NCI-H446 treated with DMSO at 0.1 percent for 48 hours (cell line): ENCODE results near the gene SRRD.

Experiments
- DNase-seq: peaks from one replicate; lab custom pipeline; 2025; lab: John Stamatoyannopoulos, UW

SRRD gene

DNA sequence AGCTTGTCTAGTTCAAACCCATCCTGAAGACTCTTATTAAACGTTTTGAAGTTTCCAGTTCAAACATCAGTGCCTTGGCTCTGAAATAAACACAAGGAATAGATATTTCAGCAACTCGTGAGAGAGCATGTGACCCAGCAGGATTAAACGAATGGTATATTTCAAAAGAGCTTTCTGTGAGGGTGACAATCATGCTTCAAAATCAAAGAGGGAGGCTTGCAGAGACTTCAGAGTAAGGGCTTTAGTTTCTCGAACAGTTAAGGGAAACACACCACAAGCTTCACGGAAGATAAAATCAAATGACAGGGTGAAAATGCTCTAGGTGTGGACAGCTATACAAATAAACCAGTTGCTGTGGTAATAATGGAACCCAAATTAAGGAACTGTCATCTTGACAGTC lies 1.5 kb upstream of the SRRD start:
- no peak for DNase-seq

DNA sequence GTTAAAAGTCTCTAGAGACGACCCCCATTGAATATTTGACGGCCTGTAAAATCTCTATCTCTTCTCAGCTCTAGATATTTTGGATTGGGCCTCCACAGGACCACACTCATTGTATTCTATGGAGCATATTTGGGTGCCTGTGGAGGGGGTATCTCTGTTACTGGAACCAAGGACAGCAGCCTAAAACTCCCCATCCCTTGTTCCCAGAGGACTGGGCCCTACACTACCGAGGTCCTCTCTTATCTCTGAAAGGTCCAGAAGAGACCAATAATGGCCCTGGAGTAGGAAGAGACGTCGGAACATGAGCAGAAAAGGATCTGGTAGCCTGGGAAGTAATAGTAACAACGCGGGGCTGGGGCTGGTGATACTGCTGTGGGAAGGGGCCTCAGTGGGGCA lies 636 bp upstream of the SRRD start:
- DNase-seq = no peak

DNA sequence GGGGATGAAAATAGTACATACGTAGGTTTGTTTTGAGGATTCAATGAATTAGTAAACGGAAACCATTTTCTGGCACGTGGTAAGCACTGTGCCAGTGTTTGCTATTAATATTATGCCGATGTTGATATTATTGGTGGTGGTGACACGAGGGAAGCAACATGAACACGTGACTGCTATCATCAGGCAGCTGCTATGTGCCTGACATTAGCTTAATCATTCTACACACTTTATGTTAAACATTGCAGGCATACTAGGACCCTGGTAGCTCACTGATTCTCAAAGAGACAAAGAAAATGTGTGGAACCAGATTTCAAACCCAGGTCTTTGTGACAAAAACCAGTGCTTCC lies 656 bp downstream of the SRRD start:
- DNase-seq = no peak

DNA sequence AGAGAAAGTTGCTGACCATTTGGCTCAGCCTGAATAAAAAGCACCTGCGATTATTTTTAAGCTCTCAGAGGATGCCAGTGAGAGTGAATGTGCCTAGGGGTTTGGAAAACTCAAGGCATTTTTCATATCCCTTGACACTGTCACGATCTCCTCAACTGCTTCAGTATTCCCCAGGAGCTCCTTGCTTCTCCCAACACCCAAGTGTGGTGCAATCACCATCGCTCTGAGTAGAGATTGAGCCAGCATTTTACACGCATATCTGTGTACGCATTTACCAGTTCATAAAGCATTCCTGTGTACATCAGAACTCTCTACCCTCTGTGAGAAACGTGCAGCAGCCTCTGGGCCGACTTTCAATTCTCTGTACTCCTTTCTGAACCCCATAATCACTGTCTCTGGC lies 1.3 kb downstream of the SRRD start:
- no peak for DNase-seq

DNA sequence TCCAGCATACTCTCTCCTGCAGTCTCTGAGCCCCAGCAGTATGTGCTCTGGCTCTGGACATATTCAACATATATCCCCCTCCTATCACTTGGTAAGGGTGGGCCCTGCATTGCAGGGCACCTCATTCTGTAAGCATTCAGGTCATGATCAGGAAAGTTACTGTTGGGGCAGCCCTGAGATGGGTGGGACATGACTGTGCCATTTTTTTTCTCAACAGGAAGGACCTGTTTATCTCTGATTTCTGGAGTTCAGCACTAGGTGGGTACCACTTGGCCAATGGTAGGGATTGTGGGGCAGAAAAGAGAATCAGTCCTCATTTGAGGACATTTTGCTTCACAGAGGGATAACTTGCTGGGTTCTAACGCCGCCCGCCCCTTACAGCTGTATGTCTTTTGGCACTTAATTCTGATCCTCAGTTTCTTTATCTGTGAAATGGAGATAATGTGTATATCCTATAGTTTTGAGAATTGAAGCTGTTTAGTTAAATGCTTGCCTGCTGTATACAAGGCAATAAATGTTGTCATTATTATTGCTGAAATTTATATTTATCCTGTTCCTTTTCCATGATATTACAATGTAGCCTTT lies 2.2 kb downstream of the SRRD start:
- DNase-seq = no peak

DNA sequence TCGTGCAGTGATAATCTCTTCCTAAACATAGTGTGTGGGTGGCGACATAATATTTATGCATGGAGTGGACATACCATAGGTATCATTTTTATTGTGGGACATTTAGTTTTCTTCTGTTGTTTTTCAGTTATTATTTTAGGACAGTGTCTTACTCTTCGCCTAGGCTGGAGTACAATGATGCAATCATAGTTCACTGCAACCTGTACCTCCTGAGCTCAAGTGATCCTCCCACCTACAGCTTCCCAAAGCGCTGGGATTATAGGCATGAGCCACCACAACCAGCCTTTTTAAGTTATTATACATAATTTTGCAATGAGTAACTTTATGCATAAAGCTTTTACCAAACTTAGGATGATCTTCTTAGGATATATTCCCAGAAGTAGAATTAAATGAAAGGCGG lies 2.7 kb downstream of the SRRD start:
- no peak for DNase-seq

DNA sequence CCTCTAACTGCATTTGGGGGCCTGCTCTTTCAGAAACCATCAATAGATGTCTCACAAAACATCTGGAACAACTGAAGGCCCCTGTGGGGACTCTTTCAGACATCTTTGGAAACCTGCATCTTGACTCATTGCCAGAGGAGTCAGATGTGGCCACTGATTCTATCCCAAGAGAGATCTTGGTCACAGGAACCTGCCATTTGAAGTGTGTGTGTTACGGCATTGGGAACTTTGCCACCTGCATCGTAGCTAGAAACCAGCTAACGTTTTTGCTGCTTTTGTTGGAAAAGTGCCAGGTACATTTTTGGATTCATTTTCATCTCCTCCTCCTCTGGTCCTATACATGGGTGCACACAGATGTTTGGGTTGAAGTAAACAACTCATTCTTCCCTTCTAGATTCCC lies 4.3 kb downstream of the SRRD start:
- no peak for DNase-seq

DNA sequence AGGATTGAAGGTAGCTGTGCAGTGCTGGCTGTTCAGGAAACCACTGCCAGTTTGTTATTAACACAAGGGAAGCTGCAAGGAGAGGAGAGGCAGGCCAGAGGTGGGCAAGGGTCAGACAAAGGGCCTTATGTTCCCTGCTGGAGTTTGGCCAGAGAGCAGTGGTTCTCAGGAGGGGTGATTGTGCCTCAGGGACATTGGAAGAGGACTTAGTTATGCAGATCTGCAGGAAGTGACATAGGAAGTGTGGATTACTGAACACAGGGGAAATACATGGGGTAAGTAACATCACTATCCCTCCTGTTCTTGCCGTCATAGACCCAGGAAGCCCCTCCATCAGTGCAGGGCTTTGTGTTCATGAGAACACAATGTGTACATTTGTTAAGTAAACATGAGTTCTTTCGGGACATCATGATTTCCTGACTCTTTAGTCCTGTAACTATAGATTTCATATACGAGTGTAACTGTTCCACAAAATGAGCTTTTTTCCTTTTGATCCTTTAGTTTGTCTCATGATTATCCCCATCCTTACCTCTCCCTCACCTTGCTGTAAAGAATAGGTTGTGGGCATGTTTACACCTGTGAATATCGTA lies 5.9 kb downstream of the SRRD start:
- DNase-seq = no peak

DNA sequence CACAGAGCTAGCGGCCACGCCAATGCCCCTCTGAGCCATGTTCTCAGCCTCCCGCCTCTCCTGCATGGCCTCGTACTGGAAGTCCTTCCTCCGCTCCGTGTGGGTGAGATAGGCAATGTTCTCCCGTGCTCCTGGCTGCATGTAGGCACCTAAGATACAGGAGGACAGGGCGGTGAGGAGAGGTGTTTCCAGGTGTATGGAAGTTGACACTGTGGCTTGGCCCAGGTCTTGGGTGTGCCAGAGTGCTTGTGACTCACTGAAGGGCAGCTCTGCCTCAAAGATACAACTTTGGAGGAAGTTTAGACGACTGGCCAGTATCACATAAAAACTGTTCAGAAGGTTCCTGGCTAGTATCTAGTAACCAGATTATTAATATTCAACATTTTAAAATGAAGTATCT lies 8.5 kb downstream of the SRRD start:
- DNase-seq = no peak

DNA sequence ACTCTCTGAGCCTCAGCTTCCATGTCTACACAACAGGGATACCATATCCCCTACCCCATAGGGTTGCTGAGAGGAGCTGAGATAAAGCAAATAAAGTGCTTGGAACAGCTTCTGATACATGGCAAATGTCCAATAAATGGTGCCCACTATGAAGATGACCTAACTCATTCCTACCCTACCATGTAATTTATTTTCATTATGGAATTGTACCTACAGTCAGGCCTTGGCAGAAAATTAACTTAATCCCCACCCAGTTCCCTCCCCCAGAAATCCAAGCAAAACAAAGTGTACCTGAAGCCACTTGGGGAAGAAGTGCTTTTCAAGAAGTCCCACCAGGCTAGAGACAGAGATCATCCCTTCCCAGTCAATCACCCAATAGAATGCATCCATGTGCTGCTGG lies 10.8 kb downstream of the SRRD start:
- no peak for DNase-seq

DNA sequence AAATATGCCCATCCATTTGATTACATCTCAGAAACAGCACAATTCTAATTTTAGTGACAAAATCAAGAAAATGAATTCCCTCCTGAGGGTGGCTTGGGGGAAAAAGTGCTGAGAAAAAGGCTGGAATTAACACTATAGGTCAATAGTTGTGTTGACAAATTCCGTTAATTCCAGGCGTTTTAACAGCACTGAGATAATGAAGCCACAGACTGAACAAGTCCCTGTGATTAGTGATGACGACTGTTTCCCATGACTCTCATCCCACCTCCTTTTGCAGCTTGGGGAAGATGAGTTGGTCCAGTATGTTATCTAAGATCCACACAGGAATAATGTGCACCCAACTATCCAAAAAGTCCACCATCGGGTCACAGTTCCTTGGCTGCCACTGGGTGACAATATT lies 12.8 kb downstream of the SRRD start:
- no peak for DNase-seq

DNA sequence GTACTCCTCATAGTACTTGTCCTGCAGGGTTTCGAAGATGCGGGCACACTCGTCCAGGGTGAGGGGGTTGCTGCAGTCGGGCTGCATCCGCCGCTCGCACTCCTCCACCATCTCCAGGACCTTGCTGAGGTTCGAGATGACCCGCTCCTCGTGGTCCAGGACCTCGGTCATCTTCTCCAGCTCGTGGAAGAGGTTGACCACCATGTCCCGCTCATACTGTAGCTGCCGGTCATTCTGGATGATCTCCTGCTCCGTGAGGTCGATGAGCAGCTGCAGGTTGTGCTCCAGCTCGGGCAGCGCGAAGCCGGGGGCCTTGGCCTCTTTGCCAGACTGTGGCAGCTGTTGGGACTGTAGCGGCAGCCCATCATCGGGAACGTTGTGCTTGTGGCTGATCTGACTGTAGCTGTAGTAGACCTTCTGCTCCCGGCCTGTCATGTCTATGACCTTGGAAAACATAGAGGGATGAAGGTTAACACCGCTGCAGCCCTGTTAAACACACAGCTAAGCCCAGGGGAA lies 15.6 kb downstream of the SRRD start:
- DNase-seq = no peak

DNA sequence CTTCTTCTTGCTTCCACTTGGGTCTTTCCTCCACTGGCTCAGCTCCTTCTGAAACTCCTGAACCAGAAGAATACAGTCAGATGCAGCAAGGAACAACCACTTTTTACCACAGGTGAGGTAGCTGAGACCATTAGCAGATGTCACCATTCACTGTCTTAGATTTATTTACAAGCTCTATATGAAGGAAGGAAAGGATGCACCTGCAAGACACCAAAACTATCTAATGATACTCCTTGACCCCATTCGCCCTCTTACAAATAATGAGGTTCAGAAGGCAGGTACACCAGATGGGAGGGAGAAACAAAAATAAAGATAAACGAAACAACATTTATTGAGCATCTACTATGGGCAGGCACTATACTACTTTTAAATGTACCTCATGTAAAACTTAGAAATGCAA lies 18.3 kb downstream of the SRRD start:
- no peak for DNase-seq

DNA sequence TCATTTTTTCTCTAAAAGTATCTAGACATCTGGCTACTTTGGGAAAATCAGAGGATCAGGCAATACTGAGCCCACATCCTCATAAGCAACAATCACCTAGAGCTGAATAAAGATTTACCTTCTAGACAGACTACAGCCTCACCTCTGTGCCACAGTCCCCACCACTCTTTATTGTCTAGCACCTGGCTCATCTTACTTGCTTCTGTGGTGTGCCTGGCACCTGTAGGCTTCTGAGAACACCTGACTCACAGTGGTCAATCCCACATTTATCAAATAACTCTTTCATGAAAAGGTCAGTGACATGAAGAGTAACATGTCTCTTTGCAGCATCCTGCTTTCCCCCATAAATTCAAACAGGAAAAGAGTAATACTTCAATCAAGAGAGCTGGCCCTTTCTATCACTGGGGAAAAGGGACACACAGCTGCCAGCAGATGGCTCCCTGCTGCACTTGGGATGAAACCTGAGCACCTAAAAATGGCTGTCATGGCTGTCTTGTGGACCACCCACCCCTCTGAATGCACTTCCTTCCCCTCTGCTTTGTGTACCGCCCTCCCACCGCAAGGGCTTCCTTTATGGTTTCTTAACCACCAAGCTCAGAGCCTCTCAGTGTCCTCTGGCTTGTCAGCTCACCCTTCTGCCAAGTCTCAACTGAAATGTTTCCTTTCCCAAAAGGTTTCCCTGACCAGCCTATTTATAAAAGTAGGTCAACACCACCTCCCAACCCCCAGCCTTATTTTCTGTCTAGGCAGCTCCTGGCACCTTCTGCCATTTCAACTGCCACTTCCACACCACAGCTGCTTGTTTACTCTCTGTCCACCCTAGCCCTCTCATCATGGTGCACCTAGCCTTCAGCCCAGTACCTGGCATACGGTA lies 19.2 kb downstream of the SRRD start:
- no peak for DNase-seq

DNA sequence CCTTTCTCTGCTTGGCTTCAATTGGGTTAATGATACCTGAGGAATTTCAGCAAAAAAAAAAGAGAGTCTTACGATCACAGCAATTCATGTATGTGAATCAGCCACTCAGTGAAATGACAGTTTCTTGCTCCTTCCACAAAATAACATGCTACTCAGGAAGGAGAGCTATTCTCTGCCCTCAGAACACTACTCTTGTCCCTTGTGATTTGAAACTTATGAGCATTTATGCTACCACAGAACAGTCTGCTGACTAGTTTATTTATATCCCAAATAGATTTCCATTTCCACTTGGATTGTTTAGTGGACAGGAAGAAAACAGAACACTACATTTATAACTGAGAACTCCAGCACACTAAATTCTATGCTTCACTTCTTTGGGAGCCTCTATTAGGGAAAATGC lies 20.1 kb downstream of the SRRD start:
- DNase-seq = no peak

DNA sequence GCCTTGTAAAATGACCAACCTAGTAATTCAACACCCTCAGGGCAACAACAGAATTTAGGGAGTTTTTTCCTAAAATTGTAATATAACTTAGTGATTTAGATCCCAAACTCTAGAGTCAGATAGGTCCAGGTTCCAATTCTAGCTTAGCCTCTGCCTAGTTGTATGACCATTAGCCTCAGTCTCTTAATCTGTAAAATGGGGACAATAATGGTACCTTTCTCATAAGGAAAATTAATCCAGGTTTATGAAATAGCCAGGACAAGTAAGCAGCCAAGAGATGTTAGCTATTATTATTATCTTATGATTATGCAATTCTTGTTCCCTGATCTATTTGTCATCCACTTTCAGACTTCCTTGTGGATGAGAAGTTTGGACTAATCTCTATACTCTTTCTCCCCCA lies 24.5 kb downstream of the SRRD start:
- no peak for DNase-seq

DNA sequence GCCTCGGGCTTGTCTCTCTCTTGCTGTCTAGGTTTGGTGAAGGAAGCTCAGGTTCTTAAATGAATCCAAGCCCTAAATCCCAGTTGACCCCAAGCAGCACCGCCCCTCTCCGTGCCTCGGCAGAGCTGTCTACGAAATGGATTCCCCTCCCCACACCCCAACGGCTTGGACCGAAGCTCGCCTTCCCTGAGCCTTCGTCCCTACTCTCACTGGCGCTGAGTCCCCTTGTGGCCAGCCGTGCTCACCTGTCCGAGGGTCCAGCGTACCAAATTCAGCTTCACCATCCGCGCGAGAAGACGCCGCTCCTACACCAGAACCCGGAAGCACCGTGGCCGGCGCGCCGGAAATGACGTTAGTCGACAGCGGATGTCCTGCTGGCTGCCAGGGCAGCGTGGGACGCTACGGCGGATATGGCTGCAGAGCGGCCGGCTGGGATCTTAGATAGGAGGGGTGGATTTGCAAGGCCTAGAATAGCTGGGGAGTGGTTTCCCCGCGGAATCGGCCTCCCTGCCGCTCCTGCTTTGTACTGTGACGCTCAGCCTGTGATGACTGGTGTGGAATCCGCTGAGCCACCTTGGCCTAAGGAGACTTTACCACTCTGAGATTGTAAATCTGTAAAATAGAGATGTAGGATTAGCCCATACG lies 28.6 kb downstream of the SRRD start, which contains the start of gene TFIP11:
TFIP11 (minus strand) TSS at position 325 of the 645 bp plus-strand sequence. CDS start 2,201 bp downstream, outside the sequence.
- DNase-seq = peak; percentile 76

DNA sequence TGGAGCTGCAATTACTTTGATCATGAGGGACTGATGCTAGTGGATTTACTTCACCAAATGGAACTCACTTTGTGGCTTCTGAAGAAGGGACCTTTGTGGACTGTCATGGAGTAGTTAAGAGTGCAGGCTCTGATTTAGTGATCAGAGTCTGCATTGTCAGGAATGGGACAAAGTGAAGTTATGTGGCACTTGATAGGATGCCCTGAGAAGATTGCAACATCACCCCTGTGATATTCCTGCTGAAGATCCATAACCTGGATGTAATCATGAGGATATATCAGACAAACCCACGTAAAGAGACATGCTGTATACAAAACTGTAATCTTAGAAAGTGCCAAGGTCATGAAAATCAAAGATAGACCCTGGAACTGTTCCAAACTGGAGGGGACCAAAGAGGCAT lies 30.2 kb downstream of the SRRD start:
- no peak for DNase-seq

DNA sequence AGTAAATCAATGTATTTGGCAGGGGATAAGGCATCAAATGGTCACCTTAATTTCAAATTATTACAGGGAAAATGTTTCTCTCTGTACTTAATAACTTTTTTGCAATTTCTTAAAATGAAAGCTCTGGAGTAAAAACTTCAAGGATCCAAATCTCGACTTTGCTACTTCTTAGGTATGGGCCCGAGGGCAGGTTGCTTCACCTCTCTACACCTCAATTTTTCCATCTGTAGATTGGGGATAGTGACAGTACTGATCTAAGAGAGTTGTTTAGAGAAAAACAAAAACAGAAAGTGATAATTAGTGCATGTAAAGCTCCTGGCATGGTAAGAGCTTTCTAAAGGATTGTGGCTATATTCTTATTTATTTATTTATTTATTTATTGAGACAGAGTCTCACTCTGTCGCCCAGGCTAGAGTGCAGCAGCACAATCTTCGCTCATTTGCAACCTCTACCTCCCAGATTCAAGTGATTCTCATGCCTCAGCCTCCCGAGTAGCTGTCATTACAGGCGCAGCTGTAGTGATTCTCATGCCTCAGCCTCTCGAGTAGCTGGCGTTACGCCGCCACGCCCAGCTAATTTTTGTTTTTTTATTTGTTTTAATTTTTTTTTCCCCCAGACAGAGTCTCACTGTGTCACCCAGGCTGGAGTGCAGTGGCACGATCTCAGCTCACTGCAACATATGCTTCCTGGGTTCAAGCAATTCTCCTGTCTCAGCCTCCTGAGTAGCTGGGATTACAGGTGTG lies 30.9 kb downstream of the SRRD start:
- DNase-seq = no peak

DNA sequence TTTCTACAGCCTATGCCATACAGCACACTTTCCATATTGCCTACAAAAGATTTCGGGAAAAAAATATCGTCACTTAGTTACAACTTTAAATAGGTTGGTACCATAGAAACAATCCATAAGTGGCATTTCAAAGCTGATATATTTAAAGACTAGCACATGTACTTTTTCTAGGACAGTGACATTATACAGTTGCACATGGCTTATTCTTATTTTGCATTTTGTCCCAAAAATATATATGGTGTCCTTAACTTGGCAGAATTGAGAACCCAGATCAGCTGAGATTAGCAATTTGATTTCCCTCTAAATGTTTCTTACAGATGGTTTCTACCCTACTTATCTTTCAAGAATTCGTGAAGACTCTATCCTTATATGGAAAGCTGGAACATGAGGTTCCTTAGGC lies 32.3 kb downstream of the SRRD start:
- DNase-seq = no peak

DNA sequence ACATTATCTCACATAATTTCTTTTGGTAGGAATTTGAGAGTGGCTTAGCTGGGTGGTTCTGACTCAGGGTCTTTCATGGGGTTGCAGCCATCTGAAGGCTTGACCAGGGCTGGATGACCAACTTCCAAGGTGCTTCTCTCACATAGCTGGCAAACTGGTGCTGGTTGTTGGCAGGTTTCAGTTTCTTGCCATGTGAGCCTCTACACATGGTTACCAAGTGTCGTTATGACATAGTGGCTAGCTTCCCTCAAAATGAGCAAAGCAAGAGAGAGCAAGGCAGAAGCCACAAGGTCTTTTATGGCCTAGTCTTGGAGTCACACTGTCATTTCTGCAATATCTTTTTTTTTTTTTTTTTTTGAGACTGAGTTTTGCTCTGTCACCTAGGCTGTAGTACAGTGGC lies 32.8 kb downstream of the SRRD start:
- no peak for DNase-seq

DNA sequence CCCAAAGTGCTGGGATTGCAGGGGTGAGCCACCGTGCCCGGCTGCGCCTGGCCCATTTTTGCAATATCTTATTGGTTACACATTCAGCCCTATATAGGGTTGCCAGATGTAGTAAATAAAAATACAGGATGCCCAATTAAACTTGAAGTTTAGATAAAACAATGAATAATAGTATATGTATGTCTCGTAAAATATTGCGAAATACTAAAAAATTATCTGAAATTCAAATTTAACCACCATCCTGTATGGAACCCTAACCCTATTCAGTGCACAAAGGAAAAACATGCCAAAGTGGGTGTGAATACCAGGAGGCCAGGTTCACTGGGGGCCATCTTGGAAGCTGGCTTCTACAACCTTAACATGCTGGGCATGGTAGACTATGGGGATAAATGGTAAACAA lies 33.8 kb downstream of the SRRD start:
- no peak for DNase-seq
